ENCODE results near the gene IFNL1. TPM values are rescaled to one million over a fixed set of nuclear protein-coding genes. Genes with fewer than 3 reads are reported as not detected.

Gene IFNL1
- total and polyA plus RNA-seq, 4 donors: not detected

DNA sequence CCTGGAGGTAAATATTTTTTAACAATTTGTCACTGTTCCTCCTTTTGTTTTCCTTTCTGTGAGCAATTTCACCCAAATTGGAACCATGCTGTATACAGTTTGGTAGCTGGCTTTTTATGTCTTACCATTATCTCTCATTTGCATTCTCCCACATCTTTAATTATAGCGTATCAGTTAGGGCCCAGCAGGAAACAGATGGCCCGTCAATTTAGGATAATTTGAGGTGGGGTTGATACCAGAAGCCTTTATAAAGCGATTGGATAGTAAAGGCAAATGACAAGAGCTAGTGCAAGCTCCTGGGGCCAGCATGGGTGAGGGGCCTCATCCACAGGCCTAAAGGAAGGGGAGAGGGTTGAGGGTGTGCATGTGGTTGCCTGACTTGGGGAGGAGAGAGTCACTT is 43.7 kb upstream of the IFNL1 start:
- Histone ChIP-seq H3K36me3 (ENCODE audit: control insufficient read depth in 4 of 4, insufficient read depth in 3 of 4, low read depth in 1 of 4, low read length in 3 of 4) (no peaks in the 10 kb centered on the region), H3K27ac (ENCODE audit: low read depth in 1 of 2, low read length in 2 of 2) (no peak overlapping the region), H3K27me3 (ENCODE audit: control insufficient read depth in 4 of 4, insufficient read depth in 4 of 4, low read length in 3 of 4) (peaks cover 0 to 2% (median 0%) of the 10 kb centered on the region in 4 donors), H3K9me3 (ENCODE audit: control insufficient read depth in 4 of 4, low read length in 3 of 4) (no peaks in the 10 kb centered on the region), H3K4me3 (ENCODE audit: low read depth in 1 of 3, low read length in 3 of 3) (no peak overlapping the region), H3K4me1 (ENCODE audit: control insufficient read depth in 4 of 4, insufficient read depth in 4 of 4, low read length in 3 of 4) (peaks cover 3 to 18% (median 14%) of the 10 kb centered on the region in 4 donors), H3K9ac (ENCODE audit: low read depth in 1 of 2, low read length in 2 of 2) (no peak overlapping the region)
- WGBS: 72% methylated on average over 3 of the region's 3 CpGs
- no peak for TF ChIP-seq RXRA (IDR thresholded peaks at IDR 0.05)
- DNase-seq (ENCODE audit: low spot score): no peak

DNA sequence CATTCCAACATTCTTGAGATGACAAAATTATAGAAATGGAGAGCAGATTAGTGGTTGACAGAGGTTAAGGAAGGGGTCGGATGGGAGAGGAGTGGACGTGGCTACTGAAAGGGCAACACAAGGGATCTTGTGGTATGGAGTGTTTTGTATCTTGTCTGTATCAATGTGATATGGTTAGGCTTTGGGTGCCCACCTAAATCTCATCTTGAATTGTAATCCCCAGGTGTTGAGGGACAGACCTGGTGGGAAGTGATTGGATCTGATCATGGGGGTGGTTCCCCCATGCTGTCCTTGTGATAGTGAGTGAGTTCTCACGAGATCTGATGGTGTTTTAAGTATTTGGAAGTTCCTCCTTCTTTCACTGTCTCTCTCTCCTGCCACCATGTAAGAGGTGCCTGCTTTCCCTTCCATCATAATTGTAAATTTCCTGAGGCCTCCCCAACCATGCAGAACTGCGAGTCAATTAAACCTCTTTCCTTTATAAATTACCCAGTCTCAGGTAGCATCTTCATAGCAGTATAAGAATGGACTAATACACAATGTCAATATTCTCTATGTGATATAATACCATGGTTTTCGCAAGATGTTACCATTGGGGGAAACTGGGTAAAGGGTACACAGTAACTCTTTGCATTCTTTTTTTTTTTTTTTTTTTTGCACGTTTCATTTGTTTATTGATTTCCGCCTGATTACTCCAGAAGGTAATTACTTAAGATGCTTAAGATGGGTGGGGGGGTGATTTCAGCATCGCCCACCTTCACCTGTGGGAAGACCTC is 42.6 kb upstream of the IFNL1 start:
- Histone ChIP-seq H3K9ac (ENCODE audit: low read depth in 1 of 2, low read length in 2 of 2) (no peak overlapping the region), H3K9me3 (ENCODE audit: control insufficient read depth in 4 of 4, low read length in 3 of 4) (no peaks in the 10 kb centered on the region), H3K4me3 (ENCODE audit: low read depth in 1 of 3, low read length in 3 of 3) (no peak overlapping the region), H3K27me3 (ENCODE audit: control insufficient read depth in 4 of 4, insufficient read depth in 4 of 4, low read length in 3 of 4) (no peaks in the 10 kb centered on the region), H3K36me3 (ENCODE audit: control insufficient read depth in 4 of 4, insufficient read depth in 3 of 4, low read depth in 1 of 4, low read length in 3 of 4) (no peaks in the 10 kb centered on the region), H3K27ac (ENCODE audit: low read depth in 1 of 2, low read length in 2 of 2) (no peak overlapping the region), H3K4me1 (ENCODE audit: control insufficient read depth in 4 of 4, insufficient read depth in 4 of 4, low read length in 3 of 4) (peaks cover 2 to 9% (median 9%) of the 10 kb centered on the region in 4 donors)
- TF ChIP-seq YY1 (IDR thresholded peaks at IDR 0.05): no peak
- DNase-seq (ENCODE audit: low spot score): no peak
- WGBS: 88% methylated on average over 8 of the region's 8 CpGs

DNA sequence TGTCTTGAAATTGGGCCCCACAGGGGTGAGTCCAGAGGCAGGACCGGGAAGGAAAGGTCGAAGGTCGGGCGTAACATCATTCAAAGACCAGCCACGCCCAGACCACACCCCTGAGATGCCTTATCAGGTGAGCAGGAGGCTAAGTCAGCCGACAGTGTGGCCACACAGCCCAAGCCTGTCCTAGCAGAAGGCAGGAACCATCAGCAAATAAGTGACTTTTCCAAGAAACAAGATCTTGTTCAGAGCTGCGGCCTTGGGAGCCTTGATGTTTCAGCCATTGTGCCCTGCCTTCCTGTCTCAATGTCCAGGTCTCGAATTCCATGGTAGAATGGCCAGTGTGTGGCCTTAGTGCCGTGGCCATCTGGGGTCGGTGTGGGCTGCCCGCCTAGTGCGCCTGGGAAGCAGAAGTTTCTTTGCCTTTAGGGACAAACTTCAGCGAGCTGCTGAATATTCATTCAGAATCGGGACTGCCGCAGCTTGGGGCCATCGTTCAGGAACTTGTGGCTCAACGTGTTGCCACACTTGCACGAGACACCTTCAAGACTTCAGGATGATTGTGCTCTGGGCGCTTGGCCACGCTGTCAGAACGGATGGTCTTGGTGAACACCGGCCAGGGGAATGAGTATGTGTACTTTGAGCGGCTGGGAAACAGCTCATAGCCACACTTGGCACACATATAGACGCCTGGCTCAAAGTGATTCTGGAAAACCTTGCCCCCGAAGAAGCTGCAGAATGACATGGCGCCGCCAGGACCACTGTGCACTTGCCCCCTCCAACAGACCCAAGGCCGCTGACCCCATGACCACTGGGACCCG is 41.5 kb upstream of the IFNL1 start:
- 80% methylated on average over 29 of the region's 29 CpGs for WGBS
- no peak overlapping the region for H3K27ac ChIP-seq (ENCODE audit: low read depth in 1 of 2, low read length in 2 of 2)
- H3K4me3 ChIP-seq (ENCODE audit: low read depth in 1 of 3, low read length in 3 of 3): no peak overlapping the region
- H3K27me3 ChIP-seq (ENCODE audit: control insufficient read depth in 4 of 4, insufficient read depth in 4 of 4, low read length in 3 of 4): no peaks in the 10 kb centered on the region
- TF ChIP-seq, protein P1, sequence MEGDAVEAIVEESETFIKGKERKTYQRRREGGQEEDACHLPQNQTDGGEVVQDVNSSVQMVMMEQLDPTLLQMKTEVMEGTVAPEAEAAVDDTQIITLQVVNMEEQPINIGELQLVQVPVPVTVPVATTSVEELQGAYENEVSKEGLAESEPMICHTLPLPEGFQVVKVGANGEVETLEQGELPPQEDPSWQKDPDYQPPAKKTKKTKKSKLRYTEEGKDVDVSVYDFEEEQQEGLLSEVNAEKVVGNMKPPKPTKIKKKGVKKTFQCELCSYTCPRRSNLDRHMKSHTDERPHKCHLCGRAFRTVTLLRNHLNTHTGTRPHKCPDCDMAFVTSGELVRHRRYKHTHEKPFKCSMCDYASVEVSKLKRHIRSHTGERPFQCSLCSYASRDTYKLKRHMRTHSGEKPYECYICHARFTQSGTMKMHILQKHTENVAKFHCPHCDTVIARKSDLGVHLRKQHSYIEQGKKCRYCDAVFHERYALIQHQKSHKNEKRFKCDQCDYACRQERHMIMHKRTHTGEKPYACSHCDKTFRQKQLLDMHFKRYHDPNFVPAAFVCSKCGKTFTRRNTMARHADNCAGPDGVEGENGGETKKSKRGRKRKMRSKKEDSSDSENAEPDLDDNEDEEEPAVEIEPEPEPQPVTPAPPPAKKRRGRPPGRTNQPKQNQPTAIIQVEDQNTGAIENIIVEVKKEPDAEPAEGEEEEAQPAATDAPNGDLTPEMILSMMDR (IDR thresholded peaks at IDR 0.05; ENCODE audit: low read depth, low read length, missing input control): no peak
- no peak for TF ChIP-seq SP1 (IDR thresholded peaks at IDR 0.05)
- no peak for DNase-seq (ENCODE audit: low spot score)
- H3K9me3 ChIP-seq (ENCODE audit: control insufficient read depth in 4 of 4, low read length in 3 of 4): no peaks in the 10 kb centered on the region
- H3K9ac ChIP-seq (ENCODE audit: low read depth in 1 of 2, low read length in 2 of 2): no peak overlapping the region
- no peaks in the 10 kb centered on the region for H3K4me1 ChIP-seq (ENCODE audit: control insufficient read depth in 4 of 4, insufficient read depth in 4 of 4, low read length in 3 of 4)
- no peaks in the 10 kb centered on the region for H3K36me3 ChIP-seq (ENCODE audit: control insufficient read depth in 4 of 4, insufficient read depth in 3 of 4, low read depth in 1 of 4, low read length in 3 of 4)

DNA sequence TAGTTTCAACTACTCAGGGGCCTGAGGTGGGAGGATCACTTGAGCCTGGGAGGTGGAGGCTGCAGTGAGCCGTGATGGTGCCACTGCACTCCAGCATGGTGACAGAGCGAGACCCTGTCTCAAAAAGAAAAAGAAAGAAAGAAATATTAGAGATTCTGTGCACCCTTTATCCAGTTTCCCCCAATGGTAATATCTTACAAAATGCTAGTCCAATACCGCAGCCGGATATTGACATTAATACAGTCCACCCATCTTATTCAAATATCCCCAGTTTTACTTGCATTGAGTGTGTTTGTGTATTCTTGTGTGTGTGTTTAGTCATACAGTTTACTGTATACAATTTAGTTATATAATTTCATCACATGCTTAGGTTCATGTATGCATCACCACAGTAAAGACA is 39.0 kb upstream of the IFNL1 start:
- no peaks in the 10 kb centered on the region for H3K9me3 ChIP-seq (ENCODE audit: control insufficient read depth in 4 of 4, low read length in 3 of 4)
- H3K27me3 ChIP-seq (ENCODE audit: control insufficient read depth in 4 of 4, insufficient read depth in 4 of 4, low read length in 3 of 4): no peaks in the 10 kb centered on the region
- no peak for DNase-seq (ENCODE audit: low spot score)
- H3K9ac ChIP-seq (ENCODE audit: low read depth in 1 of 2, low read length in 2 of 2): no peak overlapping the region
- no peak overlapping the region for H3K27ac ChIP-seq (ENCODE audit: low read depth in 1 of 2, low read length in 2 of 2)
- no peak overlapping the region for H3K4me3 ChIP-seq (ENCODE audit: low read depth in 1 of 3, low read length in 3 of 3)
- no peaks in the 10 kb centered on the region for H3K4me1 ChIP-seq (ENCODE audit: control insufficient read depth in 4 of 4, insufficient read depth in 4 of 4, low read length in 3 of 4)
- WGBS: 94% methylated on average over 4 of the region's 4 CpGs
- H3K36me3 ChIP-seq (ENCODE audit: control insufficient read depth in 4 of 4, insufficient read depth in 3 of 4, low read depth in 1 of 4, low read length in 3 of 4): no peaks in the 10 kb centered on the region
- TF ChIP-seq FOXA1 (IDR thresholded peaks at IDR 0.05): no peak
- TF ChIP-seq, protein P2, sequence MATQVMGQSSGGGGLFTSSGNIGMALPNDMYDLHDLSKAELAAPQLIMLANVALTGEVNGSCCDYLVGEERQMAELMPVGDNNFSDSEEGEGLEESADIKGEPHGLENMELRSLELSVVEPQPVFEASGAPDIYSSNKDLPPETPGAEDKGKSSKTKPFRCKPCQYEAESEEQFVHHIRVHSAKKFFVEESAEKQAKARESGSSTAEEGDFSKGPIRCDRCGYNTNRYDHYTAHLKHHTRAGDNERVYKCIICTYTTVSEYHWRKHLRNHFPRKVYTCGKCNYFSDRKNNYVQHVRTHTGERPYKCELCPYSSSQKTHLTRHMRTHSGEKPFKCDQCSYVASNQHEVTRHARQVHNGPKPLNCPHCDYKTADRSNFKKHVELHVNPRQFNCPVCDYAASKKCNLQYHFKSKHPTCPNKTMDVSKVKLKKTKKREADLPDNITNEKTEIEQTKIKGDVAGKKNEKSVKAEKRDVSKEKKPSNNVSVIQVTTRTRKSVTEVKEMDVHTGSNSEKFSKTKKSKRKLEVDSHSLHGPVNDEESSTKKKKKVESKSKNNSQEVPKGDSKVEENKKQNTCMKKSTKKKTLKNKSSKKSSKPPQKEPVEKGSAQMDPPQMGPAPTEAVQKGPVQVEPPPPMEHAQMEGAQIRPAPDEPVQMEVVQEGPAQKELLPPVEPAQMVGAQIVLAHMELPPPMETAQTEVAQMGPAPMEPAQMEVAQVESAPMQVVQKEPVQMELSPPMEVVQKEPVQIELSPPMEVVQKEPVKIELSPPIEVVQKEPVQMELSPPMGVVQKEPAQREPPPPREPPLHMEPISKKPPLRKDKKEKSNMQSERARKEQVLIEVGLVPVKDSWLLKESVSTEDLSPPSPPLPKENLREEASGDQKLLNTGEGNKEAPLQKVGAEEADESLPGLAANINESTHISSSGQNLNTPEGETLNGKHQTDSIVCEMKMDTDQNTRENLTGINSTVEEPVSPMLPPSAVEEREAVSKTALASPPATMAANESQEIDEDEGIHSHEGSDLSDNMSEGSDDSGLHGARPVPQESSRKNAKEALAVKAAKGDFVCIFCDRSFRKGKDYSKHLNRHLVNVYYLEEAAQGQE (IDR thresholded peaks at IDR 0.05): no peak
- no peak for TF ChIP-seq RXRA (IDR thresholded peaks at IDR 0.05)
- TF ChIP-seq, protein P1 (IDR thresholded peaks at IDR 0.05; ENCODE audit: low read depth, low read length, missing input control): no peak
- TF ChIP-seq, protein P3, sequence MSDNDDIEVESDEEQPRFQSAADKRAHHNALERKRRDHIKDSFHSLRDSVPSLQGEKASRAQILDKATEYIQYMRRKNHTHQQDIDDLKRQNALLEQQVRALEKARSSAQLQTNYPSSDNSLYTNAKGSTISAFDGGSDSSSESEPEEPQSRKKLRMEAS (IDR thresholded peaks at IDR 0.05): no peak
- TF ChIP-seq GABPA (IDR thresholded peaks at IDR 0.05 in 1 of 2, conservative IDR thresholded peaks at IDR 0.05 in 1 of 2): no peak
- no peak for TF ChIP-seq TAF1 (conservative IDR thresholded peaks at IDR 0.05)
- TF ChIP-seq JUND (IDR thresholded peaks at IDR 0.05): no peak
- no peak for TF ChIP-seq HNF4A (conservative IDR thresholded peaks at IDR 0.05)
- no peak for TF ChIP-seq YY1 (IDR thresholded peaks at IDR 0.05)
- no peak for TF ChIP-seq RAD21 (IDR thresholded peaks at IDR 0.05)
- no peak for TF ChIP-seq EGR1 (IDR thresholded peaks at IDR 0.05; ENCODE audit: low read depth in 2 of 2)
